Activated CD8-positive, alpha-beta memory T cell treated with anti-CD3 and anti-CD28 coated beads for 36 hours (primary cell): ENCODE measurements around the gene PPP1R26. TPM values are rescaled to one million over a fixed set of nuclear protein-coding genes. Genes with fewer than 3 reads are reported as not detected.
"Not testable (repeated sequence)": the region's sequence is repeated elsewhere in the genome, so short reads cannot be mapped to it uniquely, and the experiment has no call there.

Experiments used
- CTCF ChIA-PET: fragments of 350-600 bp; sonication (Branson Sonifier 250); formaldehyde crosslinking; loops from one replicate; lab custom pipeline; 2021; ENCODE audit warnings: antibody characterized with exemption; lab: Charles Lee
- POLR2A ChIA-PET: fragments of 350-600 bp; sonication (Branson Sonifier 250); formaldehyde crosslinking; loops from one replicate; lab custom pipeline; 2021; ENCODE audit warnings: antibody characterized with exemption; lab: Charles Lee
- total RNA-seq, 2 experiments: library from RNA; stranded (reverse); gene quantifications; one replicate each; pipeline ENCODE4 v1.2.3, GENCODE V29; 2021

Gene PPP1R26
- total RNA-seq, 2 experiments from 2014 or later: 0.57 to 0.88 TPM

DNA sequence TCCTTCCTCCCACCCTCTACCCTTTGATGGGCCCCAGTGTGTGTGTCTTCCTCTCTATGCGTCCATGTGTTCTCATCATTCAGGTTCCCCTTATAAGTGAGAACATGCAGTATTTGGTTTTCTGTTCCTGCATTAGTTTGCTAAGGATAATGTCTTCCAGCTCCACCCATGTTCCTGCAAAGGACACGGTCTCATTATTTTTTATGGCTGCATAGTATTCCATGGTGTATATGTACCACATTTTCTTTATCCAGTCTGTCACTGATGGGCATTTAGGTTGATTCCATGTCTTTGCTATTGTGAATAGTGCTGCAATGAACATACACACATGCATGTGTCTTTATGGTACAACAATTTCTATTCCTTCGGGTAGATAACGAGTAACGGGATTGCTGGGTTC is 21.1 kb upstream of the PPP1R26 start:
- POLR2A ChIA-PET, CTCF ChIA-PET: not testable (repeated sequence)

- ChIA-PET POLR2A (no interaction called here), CTCF (no interaction called here)
Measured at GRCh38 chr9:135461936-135462335, 17.6 kb upstream of the PPP1R26 start.

DNA sequence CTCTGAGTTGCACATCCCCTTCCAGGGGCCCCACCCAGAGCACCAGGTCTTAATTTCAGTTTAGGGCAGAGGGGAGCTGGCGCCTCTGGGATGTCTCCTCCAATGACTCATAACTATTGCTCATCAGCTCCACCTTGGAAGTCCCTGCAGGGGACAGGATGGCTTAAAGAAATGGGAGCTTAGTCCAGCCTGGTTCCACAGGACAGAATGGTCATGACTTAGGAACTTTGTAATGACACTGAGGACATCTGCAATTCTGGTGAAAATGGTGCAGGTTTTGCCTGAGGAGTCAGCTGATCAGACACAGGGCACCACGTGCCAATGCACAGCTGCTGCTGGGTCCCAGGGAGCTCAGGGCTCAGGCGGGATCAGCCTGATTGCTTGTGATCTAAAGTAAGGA is 16.4 kb upstream of the PPP1R26 start:
- CTCF ChIA-PET: no interaction called here
- POLR2A ChIA-PET: no interaction called here

GRCh38 chr9:135464181-135464580 is 15.4 kb upstream of the PPP1R26 start:
- ChIA-PET CTCF (no interaction called here), POLR2A (no interaction called here)

DNA sequence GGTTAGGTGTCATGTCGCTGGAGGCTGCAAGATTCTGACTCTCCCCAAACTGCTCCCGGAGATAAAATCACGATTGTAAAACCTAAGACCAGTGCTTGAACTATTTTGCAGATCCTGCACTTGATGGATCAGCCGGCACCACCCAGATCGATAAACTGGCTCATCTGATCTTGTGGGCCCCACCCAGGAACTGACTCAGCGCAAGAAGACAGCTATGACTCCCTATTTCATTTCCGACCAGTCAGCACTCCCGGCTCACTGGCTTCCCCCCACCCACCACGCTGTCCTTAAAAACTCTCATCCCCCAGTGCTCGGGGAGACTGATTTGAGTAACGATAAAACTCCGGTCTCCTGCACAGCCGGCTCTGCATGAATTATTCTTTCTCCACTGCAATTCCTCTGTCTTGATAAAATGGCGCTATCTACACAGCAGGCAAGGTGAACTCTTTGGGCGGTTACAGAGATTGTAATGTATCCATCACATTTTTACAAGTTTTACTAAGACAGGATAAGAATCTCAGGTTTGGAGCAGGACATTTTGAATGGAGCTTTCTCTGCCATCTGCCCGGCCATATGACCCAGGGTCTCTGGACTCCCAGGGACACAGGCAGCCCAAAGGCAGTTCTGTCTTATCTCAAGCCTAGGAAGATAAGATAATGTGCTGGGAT is 10.6 kb upstream of the PPP1R26 start:
- CTCF ChIA-PET: interaction anchor here (1.5 kb wide), 1 partner anchor 30 kb away, joined by 4 read pairs; a partner anchor contains a TSS
- POLR2A ChIA-PET: no interaction called here

DNA sequence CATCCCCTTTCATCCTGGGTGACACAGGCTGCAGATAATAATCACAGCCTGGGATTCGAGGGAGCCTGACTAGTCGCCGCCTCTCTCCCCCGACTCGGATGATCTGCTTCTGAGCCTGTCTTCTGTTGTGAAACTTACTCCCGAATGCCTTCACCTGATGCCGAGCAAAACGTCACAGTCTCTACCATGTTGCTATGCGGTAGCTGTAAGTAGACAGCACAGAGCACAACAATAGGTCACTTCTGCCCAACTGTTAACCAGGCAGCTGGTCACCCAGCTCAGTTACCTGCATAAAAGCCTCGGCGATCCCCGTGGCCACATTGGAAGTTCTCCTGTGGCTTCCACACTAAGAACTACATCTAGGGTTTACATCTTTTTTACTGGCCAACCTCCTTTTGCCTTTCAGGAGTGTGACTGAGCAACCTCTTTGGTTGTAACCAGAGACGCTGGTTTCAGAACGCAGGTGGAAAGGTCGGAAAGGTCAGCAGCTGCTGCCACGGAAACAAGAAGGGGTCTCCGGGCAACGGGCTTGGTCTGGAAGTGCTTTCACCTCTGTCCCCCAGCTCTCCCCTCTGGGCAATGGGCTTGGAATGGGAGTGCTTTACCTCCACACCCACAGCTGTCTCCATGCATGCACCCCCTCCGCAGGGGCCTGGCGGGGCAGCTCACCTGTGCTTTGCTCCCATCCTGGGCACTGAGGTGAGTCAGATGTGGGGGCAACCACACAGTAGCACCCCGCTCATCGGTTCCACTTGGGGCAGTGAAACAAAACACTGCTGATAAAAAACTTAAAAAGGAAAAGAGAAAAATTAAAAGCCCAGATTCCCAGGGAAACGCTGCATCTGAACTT is 7.6 kb upstream of the PPP1R26 start:
- ChIA-PET CTCF (no interaction called here), POLR2A (no interaction called here)

DNA sequence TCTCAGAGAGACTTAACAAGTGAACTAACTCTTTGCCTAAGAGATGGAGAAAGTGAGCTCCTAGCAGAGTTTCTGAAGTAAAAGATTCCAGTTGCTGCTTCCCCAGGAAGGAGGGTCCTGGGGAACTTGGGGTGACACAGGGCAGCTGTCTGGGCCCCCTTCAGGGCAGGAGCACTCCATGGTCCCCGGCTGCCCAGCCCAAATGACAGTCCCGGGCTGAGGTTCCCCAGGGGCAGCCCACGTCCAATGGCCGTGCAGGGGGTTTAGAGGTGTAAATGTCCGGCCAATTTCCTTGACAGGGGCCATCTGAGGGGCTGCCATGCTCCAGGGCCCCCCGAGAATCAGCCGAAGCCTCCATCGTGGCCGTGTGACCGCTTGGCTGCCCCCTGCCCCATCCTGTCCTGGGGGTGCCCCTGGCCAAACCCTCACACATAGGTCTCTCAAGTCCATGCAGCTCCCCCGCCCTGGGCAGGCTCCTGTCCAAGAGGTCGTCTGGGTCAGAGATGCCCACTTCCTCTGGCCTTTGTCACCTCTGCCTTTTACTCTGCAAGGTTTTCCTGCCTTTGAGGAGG is 5.5 kb upstream of the PPP1R26 start:
- ChIA-PET POLR2A (no interaction called here), CTCF (no interaction called here)

DNA sequence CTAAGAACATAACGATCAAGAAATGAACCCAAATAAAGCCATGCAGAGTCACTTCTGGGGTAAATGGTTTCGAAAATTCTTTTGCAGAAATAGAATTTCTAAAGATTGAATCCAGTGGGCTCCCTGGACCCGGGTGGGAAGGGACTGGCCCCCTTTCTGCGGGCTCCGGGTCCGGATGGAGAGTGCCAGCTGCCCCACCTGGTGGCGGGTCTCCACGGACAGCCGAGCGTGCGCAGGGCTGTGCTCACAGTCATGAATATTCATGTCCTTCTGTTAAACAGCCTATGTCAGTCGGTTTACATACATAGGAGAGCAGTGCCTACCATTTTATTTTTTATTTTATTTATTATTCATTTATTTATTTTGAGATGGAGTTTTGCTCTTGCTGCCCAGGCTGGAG is 4.7 kb upstream of the PPP1R26 start:
- ChIA-PET POLR2A (no interaction called here), CTCF (no interaction called here)

- CTCF ChIA-PET: interaction anchor here (0.7 kb wide), 1 partner anchor 11 kb away, joined by 5 read pairs; no protein-coding TSS in a partner anchor
- POLR2A ChIA-PET: interaction anchor here (0.6 kb wide), 1 partner anchor 485 kb away, joined by 4 read pairs; no protein-coding TSS in a partner anchor
Measured at GRCh38 chr9:135476561-135477355, 2.8 kb upstream of the PPP1R26 start.

DNA sequence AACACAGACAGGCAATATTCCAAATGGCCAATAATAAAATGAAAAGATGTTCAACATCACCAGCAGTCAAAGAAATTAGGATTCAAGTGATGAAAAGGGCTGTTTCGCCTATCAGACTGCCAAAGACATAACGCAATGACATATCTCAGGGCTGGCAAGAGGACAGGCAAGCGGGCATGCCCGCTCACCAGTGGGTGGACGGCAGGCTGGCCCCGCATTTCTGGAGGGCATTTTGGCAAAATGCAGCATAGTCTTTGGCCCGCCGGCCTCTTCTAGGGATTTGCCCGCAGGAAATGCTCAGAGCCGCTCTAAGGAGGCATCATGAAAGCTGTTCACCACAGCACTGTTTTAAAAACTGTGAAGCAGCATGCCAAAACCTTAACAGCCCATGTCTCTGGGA is 1.4 kb upstream of the PPP1R26 start:
- POLR2A ChIA-PET: no interaction called here
- CTCF ChIA-PET: interaction anchor here (0.8 kb wide), 1 partner anchor 21 kb away, joined by 4 read pairs; a partner anchor contains a TSS

- CTCF ChIA-PET: no interaction called here
- POLR2A ChIA-PET: no interaction called here
Measured at GRCh38 chr9:135478829-135479468, 633 bp upstream of the PPP1R26 start.

GRCh38 chr9:135480071-135480939 is 723 bp downstream of the PPP1R26 start:
- ChIA-PET POLR2A (interaction anchor here (0.5 kb wide), 1 partner anchor 20 kb away, joined by 3 read pairs; the partner anchor contains the start of gene MRPS2), CTCF (no interaction called here)

DNA sequence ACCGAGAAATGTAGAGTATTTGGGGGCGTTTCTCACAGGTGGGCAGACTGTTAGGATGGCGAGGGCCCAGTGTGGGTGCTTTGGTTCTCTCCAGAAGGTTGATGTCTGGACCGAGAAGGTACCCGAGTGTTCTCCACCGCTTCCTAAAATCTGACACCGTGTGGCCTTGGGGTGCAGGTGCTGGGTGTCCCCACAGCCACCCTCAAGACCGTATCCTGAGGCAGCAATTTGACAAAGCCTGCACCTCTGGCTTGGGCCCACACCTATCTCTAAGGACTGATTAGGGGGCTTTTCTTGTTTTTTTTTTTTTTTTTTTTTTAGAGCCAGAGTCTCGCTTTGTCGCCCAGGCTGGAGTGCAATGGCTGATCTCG is 1.3 kb downstream of the PPP1R26 start:
- CTCF ChIA-PET: interaction anchor here (0.7 kb wide), 1 partner anchor 1824 kb away, joined by 3 read pairs; no protein-coding TSS in a partner anchor

GRCh38 chr9:135482015-135482754 is 2.6 kb downstream of the PPP1R26 start:
- POLR2A ChIA-PET: no interaction called here
- CTCF ChIA-PET: interaction anchor here (1.0 to 1.8 kb wide), 3 partner anchors 17 to 23 kb away, joined by 3 to 5 read pairs (median 3); partner anchors contain the start of gene MRPS2

More for the DNA sequence above, 1.3 kb downstream of the PPP1R26 start:
- POLR2A ChIA-PET: interaction anchor here (0.5 kb wide), 1 partner anchor 19 kb away, joined by 3 read pairs; the partner anchor contains the start of gene MRPS2

GRCh38 chr9:135484460-135485277 is 5.1 kb downstream of the PPP1R26 start:
- ChIA-PET CTCF (no interaction called here), POLR2A (no interaction called here)

DNA sequence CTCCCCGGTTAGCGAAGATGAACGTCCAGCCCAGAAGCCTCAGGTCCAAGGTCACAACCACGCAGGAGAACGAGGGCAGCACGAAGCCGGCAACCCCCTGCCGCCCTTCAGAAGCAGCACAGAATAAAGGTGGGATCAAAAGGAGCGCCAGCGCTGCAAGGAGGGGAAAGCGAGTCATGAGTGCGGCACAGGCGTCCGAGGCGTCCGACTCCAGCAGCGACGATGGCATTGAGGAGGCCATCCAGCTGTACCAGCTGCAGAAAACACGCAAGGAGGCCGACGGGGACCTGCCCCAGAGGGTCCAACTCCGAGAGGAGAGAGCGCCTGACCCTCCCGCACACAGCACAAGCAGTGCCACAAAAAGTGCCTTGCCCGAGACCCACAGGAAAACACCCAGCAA is 5.8 kb downstream of the PPP1R26 start:
- ChIA-PET CTCF (no interaction called here), POLR2A (no interaction called here)
